Natural killer cell (primary cell): ENCODE results near the gene GSG1L2. TPM values are rescaled to one million over a fixed set of nuclear protein-coding genes. Genes with fewer than 3 reads are reported as not detected.

Source experiments
- ATAC-seq, 3 donors: fragments of 150-1000 bp in 2 of 3; fragments of 200-7000 bp in 1 of 3; cut with Tn5 transposase; 1 replicate in 1 of 3; 2 replicates in 2 of 3; pipeline ENCODE4 v1.10.0; 2021; ENCODE audit warnings: mild to moderate bottlenecking in 2 of 3, moderate library complexity in 2 of 3
- DNase-seq, 2 donors: peaks; one replicate each; pipeline versions ENCODE4 v3.0.0 to v3.0.0-alpha.2; 2013 to 2021; ENCODE audit warnings: mixed read lengths in 1 of 2
- H3K27ac ChIP-seq: one replicate; pipeline ENCODE4 v1.5.1; 2013; ENCODE audit warnings: mild to moderate bottlenecking, low read length
- H3K27me3 ChIP-seq: one replicate; pipeline ENCODE4 v1.6.1; 2013; ENCODE audit warnings: low read length; ENCODE audit not compliant: control insufficient read depth, insufficient read depth
- H3K36me3 ChIP-seq: one replicate; pipeline ENCODE4 v1.6.1; 2013; ENCODE audit warnings: low read length; ENCODE audit not compliant: control insufficient read depth, insufficient read depth
- H3K4me1 ChIP-seq: one replicate; pipeline ENCODE4 v1.6.1; 2013; ENCODE audit warnings: low read length; ENCODE audit not compliant: control insufficient read depth, insufficient read depth
- H3K4me3 ChIP-seq: one replicate; pipeline ENCODE4 v1.5.1; 2013; ENCODE audit warnings: low read length
- H3K9me3 ChIP-seq: one replicate; pipeline ENCODE4 v1.6.1; 2013; ENCODE audit warnings: low read length; ENCODE audit not compliant: control insufficient read depth, insufficient read depth
- H3K27ac Mint-ChIP-seq, 2 donors: one replicate each; pipeline ENCODE4 v1.8.0; 2022; ENCODE audit warnings: mild to moderate bottlenecking in 2 of 2, mixed read lengths in 2 of 2, moderate library complexity in 1 of 2
- H3K27me3 Mint-ChIP-seq, 2 donors: one replicate each; pipeline ENCODE4 v1.8.0; 2022; ENCODE audit warnings: low read depth in 2 of 2, mixed read lengths in 2 of 2
- H3K36me3 Mint-ChIP-seq: one replicate; pipeline ENCODE4 v1.8.0; 2022; ENCODE audit warnings: mixed read lengths
- H3K4me1 Mint-ChIP-seq, 2 donors: one replicate each; pipeline ENCODE4 v1.8.0; 2022; ENCODE audit warnings: mixed read lengths in 2 of 2
- H3K4me3 Mint-ChIP-seq: one replicate; pipeline ENCODE4 v1.8.0; 2022; ENCODE audit warnings: mild to moderate bottlenecking, moderate library complexity, mixed read lengths
- H3K9me3 Mint-ChIP-seq, 2 donors: one replicate each; pipeline ENCODE4 v1.8.0; 2022; ENCODE audit warnings: mixed read lengths in 2 of 2
- WGBS: methylation state at CpG from one replicate; pipeline ENCODE4 v1.1.7; 2013; ENCODE audit warnings: missing lambda C conversion rate; ENCODE audit not compliant: insufficient coverage; 5-methylcytosine and 5-hydroxymethylcytosine counted together
- intact Hi-C: fragments of 100-400 bp; cut with micrococcal nuclease; formaldehyde crosslinking; loops from one replicate; pipeline ENCODE4 v1.14.2; 2022
- total RNA-seq, 4 donors: library from RNA; stranded (reverse); fragments of 120-200 nt in 1 of 4; gene quantifications; one replicate each; pipeline versions ENCODE4 v1.2.3 to v1.2.4, GENCODE V29; 2013 to 2022
- TF ChIP-seq, protein P1 (sequence below): fragments of 200-600 bp; IDR thresholded peaks from one replicate; pipeline ENCODE4 v1.8.0; 2022; ENCODE audit warnings: antibody characterized with exemption

GSG1L2 gene
- total RNA-seq, 3 donors from 2014 or later (not counting 1 experiment from before 2014, with no cell fraction given): not detected

- Histone ChIP-seq H3K4me1 (no peaks in the 10 kb centered on the region), H3K27ac (no peak overlapping the region), H3K4me3 (no peak overlapping the region), H3K36me3 (no peaks in the 10 kb centered on the region), H3K9me3 (peaks cover 3% of the 10 kb centered on the region), H3K27me3 (no peaks in the 10 kb centered on the region)
- Mint-ChIP-seq H3K27me3 (peaks cover 7 to 33% of the 10 kb centered on the region in 2 donors), H3K36me3 (no peaks in the 10 kb centered on the region), H3K4me3 (no peak overlapping the region), H3K27ac (no peak overlapping the region), H3K9me3 (no peaks in the 10 kb centered on the region), H3K4me1 (no peaks in the 10 kb centered on the region)
- intact Hi-C loops: no loop called here
- ATAC-seq: no peak
- no CpG with 5 or more reads among the region's 1 CpG for WGBS
- no peak for DNase-seq
- TF ChIP-seq, protein P1, sequence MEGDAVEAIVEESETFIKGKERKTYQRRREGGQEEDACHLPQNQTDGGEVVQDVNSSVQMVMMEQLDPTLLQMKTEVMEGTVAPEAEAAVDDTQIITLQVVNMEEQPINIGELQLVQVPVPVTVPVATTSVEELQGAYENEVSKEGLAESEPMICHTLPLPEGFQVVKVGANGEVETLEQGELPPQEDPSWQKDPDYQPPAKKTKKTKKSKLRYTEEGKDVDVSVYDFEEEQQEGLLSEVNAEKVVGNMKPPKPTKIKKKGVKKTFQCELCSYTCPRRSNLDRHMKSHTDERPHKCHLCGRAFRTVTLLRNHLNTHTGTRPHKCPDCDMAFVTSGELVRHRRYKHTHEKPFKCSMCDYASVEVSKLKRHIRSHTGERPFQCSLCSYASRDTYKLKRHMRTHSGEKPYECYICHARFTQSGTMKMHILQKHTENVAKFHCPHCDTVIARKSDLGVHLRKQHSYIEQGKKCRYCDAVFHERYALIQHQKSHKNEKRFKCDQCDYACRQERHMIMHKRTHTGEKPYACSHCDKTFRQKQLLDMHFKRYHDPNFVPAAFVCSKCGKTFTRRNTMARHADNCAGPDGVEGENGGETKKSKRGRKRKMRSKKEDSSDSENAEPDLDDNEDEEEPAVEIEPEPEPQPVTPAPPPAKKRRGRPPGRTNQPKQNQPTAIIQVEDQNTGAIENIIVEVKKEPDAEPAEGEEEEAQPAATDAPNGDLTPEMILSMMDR: no peak
These were observed 40.3 kb upstream of the GSG1L2 start for GRCh38 chr17:9862220-9862619.

DNA sequence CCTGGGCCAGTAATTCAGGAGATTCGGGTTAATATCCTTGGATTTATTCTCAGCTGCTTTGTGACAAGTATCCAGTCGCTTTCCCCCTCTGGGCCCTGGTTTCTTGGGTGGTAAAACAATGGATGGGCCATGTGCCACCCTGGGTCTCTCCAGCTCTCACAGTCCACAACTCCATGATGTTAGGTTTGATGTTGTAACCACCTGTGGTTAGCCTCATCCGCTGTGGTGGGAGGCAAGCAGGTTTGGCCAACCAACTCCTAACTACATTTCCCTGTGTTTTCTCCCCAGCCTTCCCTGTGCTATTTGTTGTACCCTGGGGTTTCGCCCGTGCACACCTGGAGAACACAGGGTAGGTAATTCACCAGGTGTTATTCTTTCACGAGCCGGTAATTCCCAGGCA lies 39.0 kb upstream of the GSG1L2 start:
- Mint-ChIP-seq H3K36me3 (no peaks in the 10 kb centered on the region), H3K4me3 (no peak overlapping the region), H3K27me3 (peaks cover 7 to 24% of the 10 kb centered on the region in 2 donors), H3K4me1 (no peaks in the 10 kb centered on the region), H3K27ac (no peak overlapping the region), H3K9me3 (no peaks in the 10 kb centered on the region)
- DNase-seq (no peak), ATAC-seq (no peak)
- H3K4me3 ChIP-seq: no peak overlapping the region
- no peaks in the 10 kb centered on the region for H3K4me1 ChIP-seq
- WGBS: 88% methylated on average over 7 of the region's 7 CpGs
- intact Hi-C loops: no loop called here
- no peaks in the 10 kb centered on the region for H3K27me3 ChIP-seq
- TF ChIP-seq, protein P1: no peak
- H3K36me3 ChIP-seq: no peaks in the 10 kb centered on the region
- H3K27ac ChIP-seq: no peak overlapping the region
- peaks cover 3% of the 10 kb centered on the region for H3K9me3 ChIP-seq

DNA sequence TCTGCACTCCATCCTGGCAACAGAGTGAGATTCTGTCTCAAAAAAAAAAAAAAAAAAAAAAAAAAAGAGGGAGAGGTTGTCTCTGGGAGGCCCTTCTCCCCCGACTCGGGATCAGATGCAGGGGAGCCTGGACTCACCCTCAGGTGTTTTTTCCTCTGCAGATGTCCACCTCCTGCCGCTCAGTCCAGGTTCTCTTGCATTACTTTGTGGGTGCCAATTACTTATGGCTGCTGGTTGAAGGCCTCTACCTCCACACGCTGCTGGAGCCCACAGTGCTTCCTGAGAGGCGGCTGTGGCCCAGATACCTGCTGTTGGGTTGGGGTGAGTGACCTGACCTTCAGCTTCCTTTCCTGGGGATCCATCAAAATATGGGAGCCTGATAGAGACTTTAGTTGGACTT lies 37.9 kb upstream of the GSG1L2 start:
- Histone ChIP-seq H3K9me3 (peaks cover 3% of the 10 kb centered on the region), H3K27ac (no peak overlapping the region), H3K27me3 (no peaks in the 10 kb centered on the region), H3K4me3 (no peak overlapping the region), H3K36me3 (no peaks in the 10 kb centered on the region), H3K4me1 (no peaks in the 10 kb centered on the region)
- no peak overlapping the region for H3K4me3 Mint-ChIP-seq
- H3K36me3 Mint-ChIP-seq: no peaks in the 10 kb centered on the region
- H3K9me3 Mint-ChIP-seq: no peaks in the 10 kb centered on the region
- ATAC-seq: no peak
- DNase-seq: no peak
- H3K27me3 Mint-ChIP-seq: peaks cover 2 to 23% of the 10 kb centered on the region in 2 donors
- no peaks in the 10 kb centered on the region for H3K4me1 Mint-ChIP-seq
- intact Hi-C loops: no loop called here
- WGBS: 90% methylated on average over 5 of the region's 5 CpGs
- H3K27ac Mint-ChIP-seq: no peak overlapping the region
- TF ChIP-seq, protein P1: no peak

DNA sequence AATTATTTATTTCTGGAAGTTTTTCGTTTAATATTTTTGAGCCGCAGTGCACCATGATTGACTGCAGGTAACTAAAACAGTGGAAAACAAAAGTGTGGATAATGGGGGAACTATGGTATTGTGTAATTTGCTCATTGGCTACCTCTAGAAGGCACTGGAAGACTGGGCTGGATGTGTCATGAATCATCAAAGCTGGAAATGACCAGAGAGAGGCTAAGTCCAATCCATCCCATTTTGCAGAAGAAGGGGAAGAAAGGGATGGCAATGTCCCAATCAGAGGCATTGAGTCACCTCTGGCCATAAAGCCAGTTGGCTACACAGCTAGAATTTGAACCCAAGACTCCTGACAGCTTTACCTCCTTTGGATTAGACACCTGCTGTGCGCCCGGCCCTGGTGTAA lies 33.2 kb upstream of the GSG1L2 start:
- H3K36me3 Mint-ChIP-seq: no peaks in the 10 kb centered on the region
- ATAC-seq (no peak), DNase-seq (no peak)
- H3K4me3 ChIP-seq: no peak overlapping the region
- no peak overlapping the region for H3K4me3 Mint-ChIP-seq
- H3K4me1 Mint-ChIP-seq: no peaks in the 10 kb centered on the region
- intact Hi-C loops: no loop called here
- H3K27me3 ChIP-seq: no peaks in the 10 kb centered on the region
- TF ChIP-seq, protein P1: no peak
- H3K27ac ChIP-seq: no peak overlapping the region
- H3K4me1 ChIP-seq: no peaks in the 10 kb centered on the region
- peaks cover 7% of the 10 kb centered on the region in 2 donors for H3K27me3 Mint-ChIP-seq
- H3K9me3 ChIP-seq: peaks cover 3% of the 10 kb centered on the region
- no peaks in the 10 kb centered on the region for H3K9me3 Mint-ChIP-seq
- H3K27ac Mint-ChIP-seq: no peak overlapping the region
- no peaks in the 10 kb centered on the region for H3K36me3 ChIP-seq
- WGBS: 61% methylated on average over 4 of the region's 4 CpGs
